CD8-positive, alpha-beta memory T cell (primary cell): ENCODE measurements around the gene OR52E8. TPM values are rescaled to one million over a fixed set of nuclear protein-coding genes. Genes with fewer than 3 reads are reported as not detected.
A peak's percentile ranks its signal among the peaks of the same experiment; 100 is the strongest.

Source experiments
- CTCF ChIA-PET: fragments of 350-600 bp; sonication (Branson Sonifier 250); formaldehyde crosslinking; loops from one replicate; lab custom pipeline; 2021; ENCODE audit warnings: antibody characterized with exemption; lab: Charles Lee
- POLR2A ChIA-PET: fragments of 350-600 bp; sonication (Branson Sonifier 250); formaldehyde crosslinking; loops from one replicate; lab custom pipeline; 2021; ENCODE audit warnings: antibody characterized with exemption; lab: Charles Lee
- DNase-seq, 5 donors: peaks; one replicate each; pipeline versions ENCODE4 v3.0.0 to v3.0.0-alpha.2; 2020 to 2022; ENCODE audit warnings: mixed read lengths in 1 of 5
- H3K27ac ChIP-seq: one replicate; pipeline ENCODE4 v1.7.0; 2013; ENCODE audit warnings: low read depth, mild to moderate bottlenecking, low read length, moderate library complexity
- H3K27me3 ChIP-seq: 2 replicates; pipeline ENCODE4 v1.7.0; 2013; ENCODE audit warnings: low read length, mild to moderate bottlenecking; ENCODE audit not compliant: insufficient read depth, poor library complexity, severe bottlenecking
- H3K36me3 ChIP-seq: 2 replicates; pipeline ENCODE4 v1.7.0; 2013; ENCODE audit warnings: mild to moderate bottlenecking, low read length, moderate library complexity; ENCODE audit not compliant: insufficient read depth
- H3K4me1 ChIP-seq: 2 replicates; pipeline ENCODE4 v1.7.0; 2013; ENCODE audit warnings: mild to moderate bottlenecking, low read length, moderate library complexity; ENCODE audit not compliant: insufficient read depth
- H3K4me3 ChIP-seq: 2 replicates; pipeline ENCODE4 v1.7.0; 2013; ENCODE audit warnings: mild to moderate bottlenecking, low read length
- H3K9me3 ChIP-seq: 2 replicates; pipeline ENCODE4 v1.7.0; 2013; ENCODE audit warnings: mild to moderate bottlenecking, low read length
- H3K27ac Mint-ChIP-seq, 8 donors: one replicate each; pipeline ENCODE4 v1.8.0; 2020 to 2021; ENCODE audit warnings: mixed read lengths in 8 of 8, mild to moderate bottlenecking in 6 of 8, inconsistent platforms in 3 of 8, moderate library complexity in 3 of 8
- H3K27me3 Mint-ChIP-seq, 2 donors: one replicate each; pipeline ENCODE4 v1.8.0; 2020 to 2021; ENCODE audit warnings: mixed read lengths in 2 of 2, mild to moderate bottlenecking in 1 of 2, moderate library complexity in 1 of 2
- H3K36me3 Mint-ChIP-seq, 3 donors: one replicate each; pipeline ENCODE4 v1.8.0; 2020 to 2021; ENCODE audit warnings: mixed read lengths in 3 of 3, inconsistent platforms in 1 of 3, mild to moderate bottlenecking in 1 of 3
- H3K4me1 Mint-ChIP-seq, 3 donors: one replicate each; pipeline ENCODE4 v1.8.0; 2020 to 2021; ENCODE audit warnings: mixed read lengths in 3 of 3, inconsistent platforms in 1 of 3, mild to moderate bottlenecking in 1 of 3
- H3K4me3 Mint-ChIP-seq, 7 donors: one replicate each; pipeline ENCODE4 v1.8.0; 2020 to 2021; ENCODE audit warnings: mixed read lengths in 7 of 7, mild to moderate bottlenecking in 6 of 7, moderate library complexity in 4 of 7, inconsistent platforms in 2 of 7
- H3K9me3 Mint-ChIP-seq, 5 donors: one replicate each; pipeline ENCODE4 v1.8.0; 2020 to 2022; ENCODE audit warnings: mixed read lengths in 5 of 5, mild to moderate bottlenecking in 3 of 5, moderate library complexity in 2 of 5, inconsistent platforms in 1 of 5
- polyA plus RNA-seq: library from polyadenylated mRNA; unstranded; fragments of 300-500 nt; fragmentation: Illumina TruSeq; gene quantifications from one replicate; pipeline ENCODE4 v1.2.3, GENCODE V29; 2021
- total RNA-seq, 2 experiments: library from RNA; stranded (reverse); gene quantifications; one replicate each; pipeline ENCODE4 v1.2.3, GENCODE V29; 2021

The OR52E8 gene
- not detected for total RNA-seq
- polyA plus RNA-seq, result not detected

DNA sequence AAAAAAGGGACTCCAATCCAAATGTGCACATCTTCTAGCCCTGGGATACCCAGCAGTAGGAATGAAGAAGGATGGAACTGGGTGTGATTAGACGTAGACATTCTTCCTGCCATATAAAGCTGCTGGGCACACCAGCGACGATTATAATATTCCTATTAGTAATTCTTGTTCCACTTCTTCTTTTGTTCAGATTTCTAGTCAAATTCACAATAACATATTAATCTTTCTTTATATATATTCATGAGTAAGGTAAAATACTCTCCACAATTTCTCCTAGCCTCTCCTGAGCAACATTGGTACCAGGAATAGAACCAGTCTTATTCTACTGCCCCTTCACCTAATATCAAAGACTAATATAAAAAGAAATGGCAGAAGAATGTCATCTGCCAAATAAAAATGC lies at the start of gene OR52E8:
Gene OR52E8 (minus strand): TSS at position 101 of the 400 bp plus-strand sequence. CDS start 0 bp downstream, at position 101.
- H3K4me1 Mint-ChIP-seq, result no peaks in the 10 kb centered on the region
- Histone ChIP-seq H3K27me3 (no peaks in the 10 kb centered on the region), H3K9me3 (no peaks in the 10 kb centered on the region), H3K36me3 (no peaks in the 10 kb centered on the region), H3K27ac (no peak within 1 kb of the TSS), H3K4me3 (no peak within 1 kb of the TSS), H3K4me1 (no peaks in the 10 kb centered on the region)
- ChIA-PET CTCF (no interaction called here), POLR2A (no interaction called here)
- H3K27ac Mint-ChIP-seq, result no peak within 1 kb of the TSS
- H3K4me3 Mint-ChIP-seq, result no peak within 1 kb of the TSS
- H3K36me3 Mint-ChIP-seq, result no peaks in the 10 kb centered on the region
- peaks cover 0 to 3% (median 0%) of the 10 kb centered on the region in 5 donors for H3K9me3 Mint-ChIP-seq
- DNase-seq, result no peak
- peaks cover 9 to 43% of the 10 kb centered on the region in 2 donors for H3K27me3 Mint-ChIP-seq

DNA sequence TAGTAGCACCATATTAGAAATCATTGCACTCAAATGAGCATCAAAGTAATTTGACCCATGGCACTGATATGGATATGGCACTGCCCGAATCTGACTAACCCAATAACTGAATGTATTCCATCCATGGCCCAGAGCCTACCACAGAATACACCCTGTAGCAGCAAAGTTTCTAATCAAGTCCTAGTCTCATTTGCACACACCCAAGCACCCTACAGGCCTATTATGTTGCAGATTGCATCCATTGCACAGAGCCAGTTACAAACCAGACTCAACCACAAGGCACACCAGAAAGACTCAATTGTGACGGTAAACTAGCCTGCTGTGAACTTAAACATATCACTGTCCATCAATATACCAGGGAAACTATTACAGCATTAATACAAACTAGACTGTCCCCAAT lies 42.0 kb upstream of the OR52E8 start:
- no peak overlapping the region for H3K4me3 Mint-ChIP-seq
- Histone ChIP-seq H3K9me3 (no peaks in the 10 kb centered on the region), H3K4me1 (no peaks in the 10 kb centered on the region), H3K36me3 (no peaks in the 10 kb centered on the region), H3K27me3 (no peaks in the 10 kb centered on the region), H3K4me3 (no peak overlapping the region), H3K27ac (no peak overlapping the region)
- H3K9me3 Mint-ChIP-seq, result no peaks in the 10 kb centered on the region
- H3K27me3 Mint-ChIP-seq, result peaks cover 0 to 3% of the 10 kb centered on the region in 2 donors
- H3K27ac Mint-ChIP-seq, result no peak overlapping the region
- ChIA-PET POLR2A (no interaction called here), CTCF (no interaction called here)
- no peaks in the 10 kb centered on the region for H3K36me3 Mint-ChIP-seq
- H3K4me1 Mint-ChIP-seq, result no peaks in the 10 kb centered on the region
- no peak for DNase-seq

DNA sequence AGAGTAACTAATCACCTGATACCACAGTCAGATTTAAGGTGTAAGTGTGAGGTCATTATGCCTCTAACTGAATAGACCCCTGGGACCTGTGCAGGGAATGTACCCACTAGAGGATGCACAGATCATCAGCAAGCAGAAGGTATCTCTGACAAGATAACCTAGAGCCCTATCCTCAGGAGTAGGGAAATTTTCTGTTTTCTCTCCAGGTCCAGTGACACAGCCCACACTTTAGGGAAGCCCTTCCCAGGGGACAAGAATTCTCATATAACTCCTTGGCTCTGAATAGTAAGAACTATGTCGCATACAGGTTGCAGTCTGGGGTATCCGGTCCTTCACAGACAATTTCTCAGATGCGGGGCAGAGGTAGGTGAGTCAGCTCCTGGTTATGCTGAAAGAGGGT lies 35.4 kb upstream of the OR52E8 start, which contains the start of gene OR52E5:
Gene OR52E5 (plus strand): TSS at position 301 of the 400 bp plus-strand sequence. CDS start 7,569 bp downstream, outside the sequence.
- Histone ChIP-seq H3K9me3 (no peaks in the 10 kb centered on the region), H3K36me3 (no peaks in the 10 kb centered on the region), H3K4me3 (no peak within 1 kb of the TSS), H3K4me1 (no peaks in the 10 kb centered on the region), H3K27ac (no peak within 1 kb of the TSS), H3K27me3 (no peaks in the 10 kb centered on the region)
- Mint-ChIP-seq H3K27me3 (peaks cover 0 to 13% of the 10 kb centered on the region in 2 donors), H3K9me3 (no peaks in the 10 kb centered on the region), H3K36me3 (no peaks in the 10 kb centered on the region), H3K4me3 (no peak within 1 kb of the TSS), H3K27ac (no peak within 1 kb of the TSS), H3K4me1 (no peaks in the 10 kb centered on the region)
- ChIA-PET CTCF (no interaction called here), POLR2A (no interaction called here)
- DNase-seq, result no peak

DNA sequence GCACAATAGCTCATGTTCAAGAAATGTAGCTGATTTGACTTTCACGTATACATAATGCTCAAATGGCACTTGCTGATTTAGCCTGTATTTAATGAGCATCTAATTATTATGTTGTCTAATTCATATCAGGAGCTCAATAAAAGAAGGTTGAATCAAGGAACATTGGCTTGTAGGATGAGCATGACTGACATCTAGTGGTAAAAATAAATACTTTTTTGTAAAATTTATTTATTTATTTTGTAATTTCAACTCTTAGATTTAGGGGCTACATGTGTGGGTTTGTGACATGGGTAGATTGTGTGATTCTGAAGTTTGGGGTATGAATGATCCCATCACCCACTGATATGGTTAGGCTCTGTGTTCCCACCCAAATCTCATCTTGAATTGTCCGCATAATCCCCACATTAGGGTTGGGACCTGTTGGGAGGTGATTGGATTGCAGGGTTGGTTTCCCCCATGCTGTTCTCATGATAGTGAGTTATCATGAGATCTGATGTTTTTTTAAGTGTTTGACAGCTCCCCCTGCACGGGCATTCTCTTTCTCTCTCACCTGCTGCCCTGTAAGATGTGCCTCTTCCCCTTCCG lies 33.8 kb upstream of the OR52E8 start:
- H3K27me3 ChIP-seq, result no peaks in the 10 kb centered on the region
- H3K4me3 ChIP-seq, result no peak overlapping the region
- no peaks in the 10 kb centered on the region for H3K9me3 ChIP-seq
- Mint-ChIP-seq H3K4me1 (no peaks in the 10 kb centered on the region), H3K36me3 (no peaks in the 10 kb centered on the region), H3K27ac (no peak overlapping the region), H3K27me3 (peaks cover 0 to 20% of the 10 kb centered on the region in 2 donors), H3K4me3 (no peak overlapping the region), H3K9me3 (no peaks in the 10 kb centered on the region)
- peak in 1 of 5 donors; percentile 3 for DNase-seq
- H3K27ac ChIP-seq, result no peak overlapping the region
- CTCF ChIA-PET, result interaction anchor here (0.6 to 1.5 kb wide), 2 partner anchors 290 to 562 kb away, joined by 3 read pairs; no protein-coding TSS in a partner anchor
- H3K4me1 ChIP-seq, result no peaks in the 10 kb centered on the region
- POLR2A ChIA-PET, result no interaction called here
- no peaks in the 10 kb centered on the region for H3K36me3 ChIP-seq

DNA sequence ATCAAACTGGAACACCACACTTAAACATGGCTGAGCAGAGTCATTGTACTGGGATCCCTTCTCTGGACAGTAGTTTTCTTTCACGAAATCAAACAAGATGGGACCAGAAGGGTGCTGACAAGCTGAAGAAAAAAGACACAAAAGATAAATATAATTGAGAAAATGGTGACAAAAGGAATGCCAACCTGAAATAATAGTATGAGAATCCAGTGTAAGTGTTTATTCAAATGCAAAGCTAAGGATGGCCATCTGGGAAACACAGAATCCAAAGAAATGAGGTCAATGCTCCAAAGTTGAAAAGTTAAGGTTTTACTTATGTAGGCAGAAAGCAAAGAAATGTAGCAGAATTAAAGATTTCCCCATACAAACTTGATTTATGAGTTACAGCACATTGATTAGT lies 30.2 kb upstream of the OR52E8 start:
- no peaks in the 10 kb centered on the region for H3K9me3 Mint-ChIP-seq
- H3K4me1 Mint-ChIP-seq, result no peaks in the 10 kb centered on the region
- ChIA-PET CTCF (no interaction called here), POLR2A (no interaction called here)
- no peak overlapping the region for H3K27ac Mint-ChIP-seq
- H3K36me3 ChIP-seq, result no peaks in the 10 kb centered on the region
- peaks cover 10 to 22% of the 10 kb centered on the region in 2 donors for H3K27me3 Mint-ChIP-seq
- DNase-seq, result no peak
- H3K27me3 ChIP-seq, result no peaks in the 10 kb centered on the region
- no peaks in the 10 kb centered on the region for H3K36me3 Mint-ChIP-seq
- no peak overlapping the region for H3K4me3 Mint-ChIP-seq
- no peak overlapping the region for H3K27ac ChIP-seq
- no peaks in the 10 kb centered on the region for H3K9me3 ChIP-seq
- no peak overlapping the region for H3K4me3 ChIP-seq
- no peaks in the 10 kb centered on the region for H3K4me1 ChIP-seq

DNA sequence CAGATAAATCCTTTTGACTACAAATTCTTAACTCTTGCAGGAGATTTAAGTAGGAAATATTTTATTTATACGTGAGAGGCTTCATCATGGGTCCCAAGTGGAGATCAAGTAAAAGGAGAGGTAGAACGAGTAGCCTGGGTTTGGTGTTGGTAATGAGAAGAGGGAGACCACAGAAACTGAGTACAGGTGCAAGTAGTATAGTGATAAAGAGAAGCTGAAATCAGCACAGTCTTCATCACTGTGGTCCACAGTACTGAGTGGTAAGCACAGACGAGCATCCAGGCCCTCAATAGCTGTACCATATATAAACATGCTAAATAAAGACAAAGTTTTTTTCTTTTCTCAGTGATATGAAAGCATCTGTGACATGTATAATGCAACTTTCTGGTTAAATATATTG lies 29.7 kb upstream of the OR52E8 start:
- Mint-ChIP-seq H3K36me3 (no peaks in the 10 kb centered on the region), H3K27ac (no peak overlapping the region), H3K4me3 (no peak overlapping the region), H3K4me1 (no peaks in the 10 kb centered on the region), H3K27me3 (peaks cover 10 to 22% of the 10 kb centered on the region in 2 donors), H3K9me3 (no peaks in the 10 kb centered on the region)
- H3K27ac ChIP-seq, result no peak overlapping the region
- POLR2A ChIA-PET, result no interaction called here
- no peaks in the 10 kb centered on the region for H3K27me3 ChIP-seq
- no peaks in the 10 kb centered on the region for H3K4me1 ChIP-seq
- H3K36me3 ChIP-seq, result no peaks in the 10 kb centered on the region
- H3K9me3 ChIP-seq, result no peaks in the 10 kb centered on the region
- CTCF ChIA-PET, result no interaction called here
- no peak for DNase-seq
- no peak overlapping the region for H3K4me3 ChIP-seq

DNA sequence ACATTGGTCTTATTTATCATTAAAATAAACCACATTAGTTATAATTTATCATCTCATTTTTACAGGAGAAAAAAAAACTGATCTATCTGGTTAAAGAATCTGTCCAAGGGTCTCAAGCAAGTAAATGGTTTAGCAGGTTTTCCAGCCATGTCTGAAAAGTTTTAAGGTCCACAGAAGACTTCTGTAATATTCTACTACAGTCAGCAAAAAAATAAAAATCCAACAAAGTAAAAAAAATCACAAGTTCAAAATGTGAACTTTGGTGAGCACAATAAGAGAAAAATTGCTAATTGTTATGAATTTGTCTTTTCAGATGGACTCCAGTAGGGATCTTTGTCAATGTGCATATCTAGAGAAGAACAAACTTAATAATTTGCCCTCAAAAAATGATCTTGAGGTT lies 24.3 kb upstream of the OR52E8 start:
- no peaks in the 10 kb centered on the region for H3K36me3 Mint-ChIP-seq
- H3K9me3 Mint-ChIP-seq, result no peaks in the 10 kb centered on the region
- H3K4me3 Mint-ChIP-seq, result no peak overlapping the region
- POLR2A ChIA-PET, result no interaction called here
- Histone ChIP-seq H3K27me3 (no peaks in the 10 kb centered on the region), H3K9me3 (no peaks in the 10 kb centered on the region), H3K4me3 (no peak overlapping the region), H3K27ac (no peak overlapping the region), H3K36me3 (no peaks in the 10 kb centered on the region), H3K4me1 (no peaks in the 10 kb centered on the region)
- CTCF ChIA-PET, result no interaction called here
- H3K27me3 Mint-ChIP-seq, result peaks cover 6 to 10% of the 10 kb centered on the region in 2 donors
- H3K4me1 Mint-ChIP-seq, result no peaks in the 10 kb centered on the region
- H3K27ac Mint-ChIP-seq, result no peak overlapping the region
- no peak for DNase-seq

DNA sequence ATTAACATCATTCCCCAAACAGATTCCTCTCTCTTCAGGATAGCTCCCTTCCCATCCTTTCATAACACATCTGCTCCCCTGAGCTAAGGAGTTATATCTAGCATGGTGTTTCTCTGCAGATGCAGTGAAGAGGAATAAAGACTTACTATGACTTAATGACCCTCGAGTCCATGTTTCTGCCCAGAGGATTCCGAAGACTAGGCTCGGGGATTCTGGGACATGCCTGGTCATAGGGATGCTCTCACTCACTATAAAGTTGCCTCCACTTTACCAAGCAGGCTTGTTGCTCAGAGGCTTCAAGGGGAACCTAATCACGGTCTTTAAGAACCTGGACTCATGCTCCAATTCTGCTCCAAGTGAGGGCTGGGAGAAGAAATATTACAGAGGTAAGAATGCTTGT lies 22.8 kb upstream of the OR52E8 start, which contains the start of gene OR52E4:
Gene OR52E4 (plus strand): TSS at position 301 of the 400 bp plus-strand sequence. CDS start 3,664 bp downstream, outside the sequence.
- no peaks in the 10 kb centered on the region for H3K9me3 Mint-ChIP-seq
- H3K36me3 ChIP-seq, result no peaks in the 10 kb centered on the region
- H3K27me3 Mint-ChIP-seq, result peaks cover 5 to 6% of the 10 kb centered on the region in 2 donors

More for the DNA sequence above, 22.8 kb upstream of the OR52E8 start, which contains the start of gene OR52E4:
- Mint-ChIP-seq H3K4me1 (no peaks in the 10 kb centered on the region), H3K36me3 (no peaks in the 10 kb centered on the region), H3K27ac (no peak within 1 kb of the TSS), H3K4me3 (no peak within 1 kb of the TSS)
- ChIA-PET CTCF (no interaction called here), POLR2A (no interaction called here)
- no peak within 1 kb of the TSS for H3K4me3 ChIP-seq
- DNase-seq, result no peak
- no peaks in the 10 kb centered on the region for H3K4me1 ChIP-seq
- H3K27me3 ChIP-seq, result no peaks in the 10 kb centered on the region
- no peaks in the 10 kb centered on the region for H3K9me3 ChIP-seq
- no peak within 1 kb of the TSS for H3K27ac ChIP-seq
